ENCODE results near the gene RAB11FIP2. TPM values are rescaled to one million over a fixed set of nuclear protein-coding genes. Genes with fewer than 3 reads are reported as not detected.

Gene RAB11FIP2
- total and polyA plus RNA-seq, 2 of the 4 experiments (the other 2 are of a cell fraction): 3.6 to 16.1 TPM

DNA sequence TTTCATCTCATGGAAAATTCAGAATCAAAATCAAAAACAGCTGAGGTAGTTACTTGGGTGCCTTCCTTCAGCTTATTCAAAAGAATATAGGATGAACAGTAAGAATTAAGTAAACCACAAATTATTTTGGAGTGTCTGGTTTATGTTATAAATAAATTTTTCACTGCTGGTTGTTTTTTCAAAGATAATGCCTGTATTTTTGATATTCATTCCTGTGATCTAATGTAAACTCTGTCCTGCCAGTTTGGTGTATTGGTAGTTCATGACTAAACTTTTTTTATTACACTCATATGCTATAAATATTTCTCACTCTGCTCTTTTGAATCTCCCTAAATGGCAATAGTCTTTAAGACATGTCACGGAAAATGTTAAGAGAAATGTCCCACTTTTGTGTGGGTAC lies 11.6 kb upstream of the RAB11FIP2 start:
- Histone ChIP-seq H3K9me3 (ENCODE audit: control insufficient read depth, insufficient read depth, low read length) (no peaks in the 10 kb centered on the region), H2BK15ac (ENCODE audit: low read depth, low read length) (no peak overlapping the region), H3K9me1 (ENCODE audit: insufficient read depth, low read length) (no peaks in the 10 kb centered on the region), H3K79me1 (ENCODE audit: low read depth in 1 of 2, low read length in 2 of 2) (no peaks in the 10 kb centered on the region), H3K4ac (ENCODE audit: low read depth, low read length) (no peak overlapping the region), H4K8ac (ENCODE audit: low read depth in 2 of 2, low read length in 2 of 2) (no peak overlapping the region), H4K91ac (ENCODE audit: insufficient read depth, low read depth, low read length) (no peak overlapping the region), H3K4me3 (ENCODE audit: insufficient read depth, low read depth, low read length) (no peak overlapping the region), H4K20me1 (ENCODE audit: insufficient read depth, low read length) (no peaks in the 10 kb centered on the region), H2BK120ac (ENCODE audit: low read depth, low read length) (no peak overlapping the region), H4K5ac (ENCODE audit: low read depth, low read length) (no peak overlapping the region), H3K56ac (ENCODE audit: extremely low read depth, insufficient read depth, low read length) (no peak overlapping the region), H3K23ac (ENCODE audit: low read depth, low read length) (no peak overlapping the region), H3K9ac (ENCODE audit: low read depth, low read length) (no peak overlapping the region), H2AK5ac (ENCODE audit: low read depth, low read length) (no peak overlapping the region), H3K36me3 (ENCODE audit: control insufficient read depth, insufficient read depth, low read length) (no peaks in the 10 kb centered on the region), H3K4me1 (ENCODE audit: control insufficient read depth, insufficient read depth, low read length) (no peaks in the 10 kb centered on the region), H3K18ac (ENCODE audit: low read depth, low read length) (no peak overlapping the region), H3K27ac (ENCODE audit: insufficient read depth, low read length) (no peak overlapping the region), H2AFZ (replicated peaks; ENCODE audit: low read length, poor library complexity) (no peak overlapping the region), H2AK9ac (replicated peaks; ENCODE audit: low read depth, low read length, poor library complexity) (no peak overlapping the region), H2BK20ac (ENCODE audit: low read depth, low read length) (no peak overlapping the region), H3K4me2 (ENCODE audit: low read depth, low read length) (no peak overlapping the region), H3K27me3 (ENCODE audit: control insufficient read depth, insufficient read depth, low read length) (no peaks in the 10 kb centered on the region), H3K14ac (replicated peaks; ENCODE audit: low read depth, low read length) (no peak overlapping the region), H2BK5ac (ENCODE audit: low read depth, low read length, poor library complexity, severe bottlenecking) (no peak overlapping the region)
- in situ Hi-C loops (cut with MboI; ENCODE audit: low sequenced_read_pairs) (no loop called here), dilution Hi-C loops (cut with HindIII; ENCODE audit: low sequenced_read_pairs, unreplicated experiment) (no loop called here), intact Hi-C loops (cut with micrococcal nuclease) (no loop called here)
- ATAC-seq (ENCODE audit: low read depth) (no peak), DNase-seq (no peak)
- POLR2A ChIA-PET (ENCODE audit: unreplicated experiment): interaction anchor here (0.6 kb wide), 1 partner anchor 73 kb away, joined by 3 read pairs; no protein-coding TSS in a partner anchor
- WGBS, 2 experiments (ENCODE audit: extremely low coverage in 2 of 2, insufficient read length in 1 of 2): no CpG with 5 or more reads among the region's 1 CpG
- no TSS peak for BruUV-seq (replicated peaks)
- CTCF ChIA-PET: no interaction called here
- TF ChIP-seq, protein P1, sequence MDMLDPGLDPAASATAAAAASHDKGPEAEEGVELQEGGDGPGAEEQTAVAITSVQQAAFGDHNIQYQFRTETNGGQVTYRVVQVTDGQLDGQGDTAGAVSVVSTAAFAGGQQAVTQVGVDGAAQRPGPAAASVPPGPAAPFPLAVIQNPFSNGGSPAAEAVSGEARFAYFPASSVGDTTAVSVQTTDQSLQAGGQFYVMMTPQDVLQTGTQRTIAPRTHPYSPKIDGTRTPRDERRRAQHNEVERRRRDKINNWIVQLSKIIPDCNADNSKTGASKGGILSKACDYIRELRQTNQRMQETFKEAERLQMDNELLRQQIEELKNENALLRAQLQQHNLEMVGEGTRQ (IDR thresholded peaks at IDR 0.05; ENCODE audit: low read depth, low read length): no peak
- TF ChIP-seq MXI1 (IDR thresholded peaks at IDR 0.05; ENCODE audit: borderline replicate concordance, low read depth, low read length) (no peak), CTCF (conservative IDR thresholded peaks at IDR 0.05; ENCODE audit: low read depth, low read length) (no peak), BHLHE40 (IDR thresholded peaks at IDR 0.05; ENCODE audit: low read depth, low read length) (no peak), MAFK (IDR thresholded peaks at IDR 0.05; ENCODE audit: low read depth, low read length) (no peak), RAD21 (IDR thresholded peaks at IDR 0.05; ENCODE audit: low read length) (no peak), POLR2A (IDR thresholded peaks at IDR 0.05; ENCODE audit: low read depth, low read length) (no peak), CHD1 (IDR thresholded peaks at IDR 0.05; ENCODE audit: low read depth, low read length) (no peak)
